Dermis microvascular lymphatic vessel endothelial cell (primary cell): ENCODE data around the gene ADK. TPM values are rescaled to one million over a fixed set of nuclear protein-coding genes. Genes with fewer than 3 reads are reported as not detected.
"Not testable (repeated sequence)": the region's sequence is repeated elsewhere in the genome, so short reads cannot be mapped to it uniquely, and the experiment has no call there.

Experiments used
- DNase-seq, 2 donors: peaks; one replicate each; pipeline versions ENCODE4 v3.0.0 to v3.0.0-alpha.2; 2010; ENCODE audit warnings: low read depth in 2 of 2
- total RNA-seq: library from RNA; depleted of rRNA; stranded (reverse); fragments of >200 nt; gene quantifications from 2 replicates; pipeline ENCODE4 v1.2.1, GENCODE V29; 2014

Gene ADK
- total RNA-seq, 1 donor from 2014 or later = 19.0 TPM

GRCh38 chr10:74145133-74145532, 5.9 kb upstream of the ADK start:
- peak in 1 of 2 donors; percentile 80 for DNase-seq

DNA sequence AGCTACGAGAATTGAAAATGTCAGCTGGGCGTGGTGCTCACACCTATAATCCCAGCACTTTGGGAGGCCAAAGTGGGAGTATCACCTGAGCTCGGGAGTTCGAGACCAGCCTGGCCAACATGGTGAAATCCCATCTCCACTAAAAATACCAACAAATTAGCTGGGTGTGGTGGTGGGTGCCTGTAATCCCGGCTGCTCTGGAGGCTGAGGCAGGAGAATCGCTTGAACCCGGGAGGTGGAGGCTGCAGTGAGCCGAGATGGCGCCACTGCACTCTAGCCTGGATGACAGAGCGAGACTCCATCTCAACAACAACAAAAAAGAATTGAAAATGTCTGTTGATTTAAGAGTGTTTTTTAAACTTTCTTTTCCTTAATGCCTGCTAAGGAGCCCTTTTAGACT, 4.0 kb upstream of the ADK start:
- not testable (repeated sequence) for DNase-seq

- DNase-seq = no peak
Measured at GRCh38 chr10:74150204-74150989, 624 bp upstream of the ADK start, which contains the start of gene AP3M1. Gene AP3M1, minus strand, starts transcription at chr10:74150828. Its CDS starts 12,449 bp downstream, at chr10:74138379.

DNA sequence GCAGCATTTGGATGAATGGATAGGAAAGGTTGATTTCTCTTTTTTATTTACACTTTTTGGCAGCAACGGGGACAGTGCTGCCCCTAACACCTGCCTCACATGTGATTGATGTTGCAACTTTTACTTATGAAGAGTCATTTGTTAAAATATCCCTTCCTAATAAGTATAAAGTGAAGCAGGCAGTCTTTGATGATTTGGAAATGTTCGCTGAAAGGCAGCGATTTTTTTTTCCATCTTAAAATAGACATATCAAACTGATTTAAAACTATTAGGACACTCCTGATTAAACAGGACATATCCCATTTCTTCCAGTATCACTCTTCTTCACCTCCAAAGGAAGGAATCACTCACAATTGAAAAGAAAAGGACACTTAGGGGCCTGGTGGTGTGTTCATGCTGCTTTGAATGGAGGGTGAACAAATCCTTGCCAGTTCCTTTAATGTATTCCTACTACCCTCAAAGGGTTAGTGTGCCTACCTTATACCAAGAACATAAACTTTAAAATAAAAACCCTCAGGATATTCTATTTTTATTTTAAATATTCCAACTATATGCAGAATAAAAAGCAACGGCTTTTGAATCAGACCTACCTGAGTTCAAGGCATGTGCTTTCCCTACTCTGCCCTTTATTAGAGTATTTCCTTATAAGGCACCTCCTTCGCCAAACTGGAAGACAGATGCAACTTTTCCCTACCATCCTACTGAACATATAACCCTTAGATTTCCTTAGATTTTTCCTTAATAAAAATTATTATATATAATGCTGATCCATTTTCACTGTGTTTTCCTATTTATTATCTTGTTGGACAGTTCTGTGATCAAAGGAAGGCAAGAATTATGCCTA, 1.1 kb downstream of the ADK start:
- no peak for DNase-seq

DNA sequence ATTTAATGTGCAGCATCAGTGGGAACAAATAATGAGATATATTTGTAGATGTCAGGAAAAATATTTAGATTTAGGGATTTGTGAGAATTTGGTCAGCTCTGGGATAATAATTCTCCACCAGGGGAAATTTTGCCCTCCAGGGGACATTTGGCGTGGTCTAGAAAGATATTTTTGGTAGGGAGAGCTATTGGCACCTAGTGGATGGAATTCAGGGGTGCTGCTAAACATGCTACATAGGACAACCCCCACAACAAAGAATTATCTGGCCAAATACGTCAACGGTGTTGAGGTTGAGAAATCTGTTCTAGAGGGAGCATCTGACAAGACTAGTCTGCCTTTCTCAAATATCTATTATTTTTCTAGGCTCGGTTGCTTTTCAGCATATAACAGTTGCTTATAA, 2.1 kb downstream of the ADK start:
- DNase-seq = no peak

DNA sequence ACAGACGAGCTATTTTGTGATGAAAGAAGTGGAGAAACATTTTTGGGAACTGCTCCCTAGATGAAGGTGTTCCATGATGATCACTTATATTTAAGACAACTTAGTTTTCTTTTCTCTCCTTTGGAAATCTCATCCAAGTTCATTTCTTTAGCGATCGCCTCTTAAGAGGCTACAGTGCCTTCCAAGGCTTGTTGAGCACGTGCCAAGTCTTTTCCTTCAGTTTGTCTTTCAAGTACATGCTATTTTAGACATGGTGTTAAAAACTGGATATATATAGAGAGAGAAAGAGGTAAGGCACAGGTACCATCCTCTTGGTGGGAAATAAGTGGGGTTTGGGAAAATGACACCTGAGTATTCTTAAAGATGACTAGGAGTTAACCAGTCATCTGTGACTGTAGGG, 2.7 kb downstream of the ADK start:
- no peak for DNase-seq

GRCh38 chr10:74156919-74157289, 5.9 kb downstream of the ADK start:
- no peak for DNase-seq

DNA sequence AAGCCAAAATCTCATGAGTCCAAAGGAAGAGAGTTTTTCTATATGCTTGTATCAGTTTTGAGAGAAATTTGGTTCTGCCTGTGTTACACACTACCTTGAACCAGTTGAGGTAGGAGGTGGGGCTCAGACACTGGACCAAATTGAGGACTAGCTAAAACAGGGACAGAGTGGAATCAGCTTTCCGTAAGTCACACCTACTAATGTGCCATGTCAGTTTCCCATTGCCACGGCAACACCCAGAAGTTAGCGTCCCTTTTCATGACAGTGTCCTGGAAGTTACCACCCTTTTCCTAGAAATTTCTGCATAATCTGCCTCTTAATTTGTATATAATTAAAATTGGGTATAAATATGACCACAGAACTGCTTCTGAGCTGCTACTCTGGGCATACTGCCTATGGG, 9.0 kb downstream of the ADK start:
- DNase-seq = no peak

- DNase-seq = no peak
Measured at GRCh38 chr10:74163319-74164068, 12.5 kb downstream of the ADK start.

DNA sequence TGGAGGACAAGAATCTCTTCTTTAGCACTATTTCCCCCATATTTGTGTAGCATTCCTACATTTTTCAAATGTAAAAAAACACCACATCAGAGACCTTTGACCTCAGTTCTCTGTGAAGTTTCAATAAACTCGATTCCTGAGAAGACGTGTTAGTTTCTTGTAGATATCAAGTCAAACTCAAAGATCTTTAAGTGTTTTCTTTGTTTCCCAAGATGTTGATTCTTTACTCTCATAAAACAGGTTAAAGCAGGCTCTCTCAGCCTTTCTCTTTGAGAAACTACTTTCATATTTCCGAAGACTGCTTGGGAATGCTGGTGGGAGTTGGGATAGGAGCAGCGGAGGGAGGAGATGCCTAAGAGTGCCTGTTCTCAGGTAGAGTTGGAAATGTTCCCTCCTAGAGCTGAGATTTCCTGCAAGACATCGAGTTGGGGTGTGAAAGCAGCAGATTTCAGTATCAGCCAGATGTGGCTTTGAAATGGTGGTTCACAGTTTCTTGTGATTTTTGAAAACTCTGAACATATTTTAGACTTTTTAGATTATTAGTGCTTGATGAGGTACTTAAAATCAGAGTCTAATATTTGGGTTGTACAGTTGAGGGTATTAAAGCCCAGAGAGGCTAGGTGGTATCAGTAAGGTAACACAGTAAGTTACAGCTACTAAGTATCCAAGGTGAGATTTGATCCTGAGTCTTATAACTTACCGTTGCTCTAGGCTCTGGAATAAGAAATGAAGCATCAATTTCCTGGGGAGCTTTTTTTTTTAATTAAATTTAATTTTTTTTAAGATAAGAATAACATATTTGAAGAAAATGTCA, 13.9 kb downstream of the ADK start:
- DNase-seq = no peak

- peak in 1 of 2 donors; percentile 58 for DNase-seq
Measured at GRCh38 chr10:74165530-74165901, 14.5 kb downstream of the ADK start.

DNA sequence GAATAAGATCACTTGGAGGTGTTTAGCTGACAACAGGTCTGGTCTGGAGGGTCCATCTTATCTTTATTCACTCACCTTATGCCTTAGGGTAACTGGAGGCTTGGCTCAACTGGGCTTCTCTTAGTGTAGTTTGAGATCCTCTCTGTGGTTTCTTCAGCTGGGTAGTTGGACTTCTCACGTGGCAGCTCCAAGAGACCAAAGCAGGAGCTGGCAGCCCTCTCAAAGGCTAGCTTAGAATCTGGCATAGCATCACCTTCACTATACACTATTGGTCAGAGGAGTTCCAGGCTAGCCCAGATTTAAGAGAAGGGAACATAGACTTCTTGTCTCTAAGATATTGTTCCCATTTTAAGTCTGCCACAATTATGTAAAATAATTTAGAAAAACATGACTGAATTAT, 16.4 kb downstream of the ADK start:
- DNase-seq = no peak

GRCh38 chr10:74171625-74172024, 20.6 kb downstream of the ADK start:
- no peak for DNase-seq

DNA sequence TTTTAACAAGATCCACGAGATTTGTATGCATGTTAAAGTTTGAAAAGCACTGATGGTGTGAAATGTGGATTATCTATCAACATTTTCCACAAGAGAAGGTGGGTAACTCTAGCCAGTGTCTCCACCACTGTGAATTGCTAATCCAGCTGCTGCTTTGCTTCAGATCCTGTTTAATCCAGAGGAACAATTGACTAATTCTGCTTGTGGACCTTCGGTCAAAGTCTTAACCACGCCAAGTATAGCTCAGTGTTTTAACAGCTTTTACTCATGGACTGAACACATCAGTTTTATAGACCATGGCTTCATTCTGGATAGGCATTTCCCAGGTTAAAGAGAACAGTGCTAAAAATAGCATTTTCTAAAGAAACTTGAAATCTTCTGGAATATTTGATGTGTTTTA, 23.5 kb downstream of the ADK start:
- no peak for DNase-seq

- no peak for DNase-seq
Measured at GRCh38 chr10:74175510-74176379, 24.7 kb downstream of the ADK start.

- DNase-seq = peak; percentile 82 to 97
Measured at GRCh38 chr10:74176380-74177139, 25.5 kb downstream of the ADK start.

DNA sequence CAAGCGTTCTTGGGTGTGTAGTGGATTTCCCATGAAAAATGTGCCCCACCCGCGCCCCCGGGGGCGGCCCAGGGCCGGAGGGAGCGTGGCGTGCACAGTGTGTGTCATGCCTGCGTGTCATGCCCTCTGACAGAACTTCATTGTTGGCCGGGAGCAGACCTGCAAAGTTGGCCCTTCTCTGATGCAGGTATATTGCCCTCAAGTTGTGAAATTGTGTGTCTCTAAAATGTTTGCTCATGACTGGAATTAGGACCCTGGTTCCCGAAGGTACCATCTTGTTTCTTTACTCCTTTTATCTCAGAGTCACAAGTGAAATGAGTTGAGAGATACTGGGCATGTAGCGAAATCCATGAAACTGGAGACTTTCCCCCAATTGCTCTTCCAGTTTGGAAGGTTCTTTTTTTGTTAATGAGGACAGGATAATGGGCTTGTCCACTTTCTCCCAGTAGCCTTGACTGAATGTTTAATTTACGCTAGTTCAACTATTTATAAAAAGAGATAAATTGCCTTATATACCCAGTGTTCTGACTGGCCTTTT, 26.2 kb downstream of the ADK start:
- peak in 1 of 2 donors; percentile 44 for DNase-seq

GRCh38 chr10:74178042-74178791, 27.2 kb downstream of the ADK start:
- no peak for DNase-seq
